SK-N-SH treated with all-trans-retinoic acid at 6 μM for 48 hours (cell line): ENCODE results near the gene CDC42EP5.

Source experiments
- ATAC-seq: fragments of 200-7000 bp; cut with Tn5 transposase; 3 replicates; pipeline ENCODE4 v1.9.1; 2020; ENCODE audit warnings: mild to moderate bottlenecking, moderate library complexity
- ARNTL ChIP-seq: fragments of 450-650 bp; formaldehyde crosslinking; IDR thresholded peaks from 2 replicates; pipeline ENCODE4 v1.5.0; 2020; ENCODE audit warnings: low read depth, mild to moderate bottlenecking, moderate library complexity, borderline replicate concordance
- CSDC2 ChIP-seq: fragments of 250-450 bp; sonication (Bioruptor Pico); IDR thresholded peaks from 2 replicates; pipeline ENCODE4 v1.5.0; 2020; ENCODE audit warnings: mild to moderate bottlenecking, moderate library complexity
- ESRRG ChIP-seq: fragments of 250-450 bp; sonication (Bioruptor Pico); IDR thresholded peaks from 2 replicates; pipeline ENCODE4 v1.6.1; 2021; ENCODE audit warnings: mild to moderate bottlenecking
- GLIS3 ChIP-seq: fragments of 250-450 bp; sonication (Bioruptor Pico); IDR thresholded peaks from 2 replicates; pipeline ENCODE4 v1.5.0; 2020; ENCODE audit warnings: mild to moderate bottlenecking, moderate library complexity
- ISL1 ChIP-seq: fragments of 250-450 bp; sonication (Bioruptor Pico); IDR thresholded peaks from 2 replicates; pipeline ENCODE4 v2.1.2; 2022; ENCODE audit warnings: mild to moderate bottlenecking, moderate library complexity
- OSR1 ChIP-seq: fragments of 250-450 bp; sonication (Bioruptor Pico); IDR thresholded peaks from 2 replicates; pipeline ENCODE4 v1.8.0; 2022; ENCODE audit warnings: moderate library complexity, mild to moderate bottlenecking, inconsistent platforms
- PPARA ChIP-seq: fragments of 250-450 bp; sonication (Bioruptor Pico); IDR thresholded peaks from 2 replicates; pipeline ENCODE4 v1.5.0; 2020; ENCODE audit warnings: mild to moderate bottlenecking, borderline replicate concordance
- SNAI2 ChIP-seq: fragments of 250-450 bp; sonication (Bioruptor Pico); IDR thresholded peaks from 2 replicates; pipeline ENCODE4 v1.5.0; 2020; ENCODE audit warnings: mild to moderate bottlenecking, moderate library complexity
- TCF4 ChIP-seq: fragments of 250-450 bp; sonication (Bioruptor Pico); IDR thresholded peaks from 2 replicates; pipeline ENCODE4 v1.8.0; 2021; ENCODE audit warnings: mild to moderate bottlenecking, moderate library complexity, borderline replicate concordance
- TOX ChIP-seq: fragments of 250-450 bp; sonication (Bioruptor Pico); IDR thresholded peaks from 2 replicates; pipeline ENCODE4 v1.8.0; 2021; ENCODE audit warnings: mild to moderate bottlenecking, moderate library complexity, borderline replicate concordance
- TSHZ2 ChIP-seq: fragments of 250-450 bp; sonication (Bioruptor Pico); IDR thresholded peaks from 2 replicates; pipeline ENCODE4 v1.5.0; 2020; ENCODE audit warnings: mild to moderate bottlenecking, moderate library complexity
- ZFP3 ChIP-seq: fragments of 250-450 bp; sonication (Bioruptor Pico); IDR thresholded peaks from 2 replicates; pipeline ENCODE4 v1.5.0; 2020; ENCODE audit warnings: mild to moderate bottlenecking, moderate library complexity
- ZFP30 ChIP-seq: fragments of 450-650 bp; formaldehyde crosslinking; IDR thresholded peaks from 2 replicates; pipeline ENCODE4 v1.5.0; 2022; ENCODE audit warnings: mild to moderate bottlenecking, moderate library complexity
- ZNF565 ChIP-seq: fragments of 450-650 bp; formaldehyde crosslinking; conservative IDR thresholded peaks from 2 replicates; pipeline ENCODE4 v1.5.0; 2020; ENCODE audit warnings: low read depth, mild to moderate bottlenecking, moderate library complexity
- ZNF70 ChIP-seq: fragments of 450-650 bp; formaldehyde crosslinking; IDR thresholded peaks from 2 replicates; pipeline ENCODE4 v1.5.0; 2020; ENCODE audit warnings: mild to moderate bottlenecking, moderate library complexity
- ZNF8 ChIP-seq: fragments of 450-650 bp; formaldehyde crosslinking; IDR thresholded peaks from 2 replicates; pipeline ENCODE4 v1.5.0; 2020; ENCODE audit warnings: mild to moderate bottlenecking, moderate library complexity
- TF ChIP-seq, protein P1 (sequence below): fragments of 250-450 bp; sonication (Bioruptor Pico); IDR thresholded peaks from 2 replicates; pipeline ENCODE4 v1.5.1; 2021; ENCODE audit warnings: mild to moderate bottlenecking, moderate library complexity
- TF ChIP-seq, protein P2 (sequence below): fragments of 250-450 bp; sonication (Bioruptor Pico); IDR thresholded peaks from 2 replicates; pipeline ENCODE4 v1.8.0; 2020; ENCODE audit warnings: mild to moderate bottlenecking, moderate library complexity, borderline replicate concordance

Gene CDC42EP5

GRCh38 chr19:54436031-54436523, 37.0 kb downstream of the CDC42EP5 start:
- no peak for ATAC-seq
- no peak for TF ChIP-seq CSDC2 (CRISPR knock-in tag)
- no peak for TF ChIP-seq GLIS3 (CRISPR knock-in tag)
- no peak for TF ChIP-seq ZFP3 (CRISPR knock-in tag)
- TF ChIP-seq SNAI2 = no peak
- no peak for TF ChIP-seq TOX
- TF ChIP-seq OSR1 (CRISPR knock-in tag) = no peak

- no peak for ATAC-seq
- TF ChIP-seq, protein P1, sequence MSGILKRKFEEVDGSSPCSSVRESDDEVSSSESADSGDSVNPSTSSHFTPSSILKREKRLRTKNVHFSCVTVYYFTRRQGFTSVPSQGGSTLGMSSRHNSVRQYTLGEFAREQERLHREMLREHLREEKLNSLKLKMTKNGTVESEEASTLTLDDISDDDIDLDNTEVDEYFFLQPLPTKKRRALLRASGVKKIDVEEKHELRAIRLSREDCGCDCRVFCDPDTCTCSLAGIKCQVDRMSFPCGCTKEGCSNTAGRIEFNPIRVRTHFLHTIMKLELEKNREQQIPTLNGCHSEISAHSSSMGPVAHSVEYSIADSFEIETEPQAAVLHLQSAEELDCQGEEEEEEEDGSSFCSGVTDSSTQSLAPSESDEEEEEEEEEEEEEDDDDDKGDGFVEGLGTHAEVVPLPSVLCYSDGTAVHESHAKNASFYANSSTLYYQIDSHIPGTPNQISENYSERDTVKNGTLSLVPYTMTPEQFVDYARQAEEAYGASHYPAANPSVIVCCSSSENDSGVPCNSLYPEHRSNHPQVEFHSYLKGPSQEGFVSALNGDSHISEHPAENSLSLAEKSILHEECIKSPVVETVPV (CRISPR knock-in tag) = no peak
- no peak for TF ChIP-seq ISL1 (CRISPR knock-in tag)
- no peak for TF ChIP-seq PPARA (CRISPR knock-in tag)
- no peak for TF ChIP-seq SNAI2
- no peak for TF ChIP-seq ESRRG (CRISPR knock-in tag)
- TF ChIP-seq, protein P2, sequence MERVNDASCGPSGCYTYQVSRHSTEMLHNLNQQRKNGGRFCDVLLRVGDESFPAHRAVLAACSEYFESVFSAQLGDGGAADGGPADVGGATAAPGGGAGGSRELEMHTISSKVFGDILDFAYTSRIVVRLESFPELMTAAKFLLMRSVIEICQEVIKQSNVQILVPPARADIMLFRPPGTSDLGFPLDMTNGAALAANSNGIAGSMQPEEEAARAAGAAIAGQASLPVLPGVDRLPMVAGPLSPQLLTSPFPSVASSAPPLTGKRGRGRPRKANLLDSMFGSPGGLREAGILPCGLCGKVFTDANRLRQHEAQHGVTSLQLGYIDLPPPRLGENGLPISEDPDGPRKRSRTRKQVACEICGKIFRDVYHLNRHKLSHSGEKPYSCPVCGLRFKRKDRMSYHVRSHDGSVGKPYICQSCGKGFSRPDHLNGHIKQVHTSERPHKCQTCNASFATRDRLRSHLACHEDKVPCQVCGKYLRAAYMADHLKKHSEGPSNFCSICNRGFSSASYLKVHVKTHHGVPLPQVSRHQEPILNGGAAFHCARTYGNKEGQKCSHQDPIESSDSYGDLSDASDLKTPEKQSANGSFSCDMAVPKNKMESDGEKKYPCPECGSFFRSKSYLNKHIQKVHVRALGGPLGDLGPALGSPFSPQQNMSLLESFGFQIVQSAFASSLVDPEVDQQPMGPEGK (CRISPR knock-in tag) = no peak
- TF ChIP-seq ZFP3 (CRISPR knock-in tag) = no peak
- no peak for TF ChIP-seq ARNTL
- TF ChIP-seq ZFP30 = no peak
- TF ChIP-seq ZNF8 (CRISPR knock-in tag) = no peak
- no peak for TF ChIP-seq ZNF565 (CRISPR knock-in tag)
- TF ChIP-seq, all 23 proteins: peak for 0
Measured at GRCh38 chr19:54435551-54436016, 37.5 kb downstream of the CDC42EP5 start.

GRCh38 chr19:54434873-54435214, 38.3 kb downstream of the CDC42EP5 start:
- no peak for ATAC-seq
- TF ChIP-seq TSHZ2 (no peak), ZFP3 (CRISPR knock-in tag) (no peak), TOX (no peak), ESRRG (CRISPR knock-in tag) (no peak), CSDC2 (CRISPR knock-in tag) (no peak), ZNF8 (CRISPR knock-in tag) (no peak), ZNF565 (CRISPR knock-in tag) (no peak), OSR1 (CRISPR knock-in tag) (no peak), SNAI2 (no peak), TCF4 (no peak), ZNF70 (CRISPR knock-in tag) (no peak)
- TF ChIP-seq, protein P2 (CRISPR knock-in tag) = no peak
- TF ChIP-seq, protein P1 (CRISPR knock-in tag) = no peak
